PC-3 (cell line): ENCODE results near the gene RCOR1. TPM values are rescaled to one million over a fixed set of nuclear protein-coding genes. Genes with fewer than 3 reads are reported as not detected.

ENCODE experiments used
- ATAC-seq: fragments of 200-7000 bp; cut with Tn5 transposase; 2 replicates; pipeline ENCODE4 v1.9.1; 2020; ENCODE audit warnings: mild to moderate bottlenecking, moderate library complexity
- BruUV-seq: library from RNA; stranded (reverse); fragments of 400-500 nt; replicated peaks from 2 replicates; lab custom pipeline; 2021; lab: Mats Ljungman, UMichigan
- CTCF ChIA-PET: fragments of 300-600 bp; sonication (Branson Sonifier 250); formaldehyde crosslinking; loops from one replicate; lab custom pipeline; 2022; ENCODE audit warnings: antibody characterized with exemption; lab: Charles Lee
- POLR2A ChIA-PET: fragments of 300-600 bp; sonication (Branson Sonifier 250); formaldehyde crosslinking; loops from one replicate; lab custom pipeline; 2022; ENCODE audit warnings: antibody characterized with exemption; ENCODE audit not compliant: unreplicated experiment; lab: Charles Lee
- DNase-seq: peaks from one replicate; pipeline ENCODE4 v3.0.0-alpha.2; 2015
- H2AFZ ChIP-seq: fragments of 300-600 bp; sonication (generic); 2 replicates; pipeline ENCODE4 v1.6.0; 2016; ENCODE audit warnings: antibody characterized with exemption, low read length
- H3F3A ChIP-seq: fragments of 300-600 bp; sonication (generic); one replicate; pipeline ENCODE4 v1.6.0; 2017; ENCODE audit warnings: antibody characterized with exemption, low read length, control low read depth, mild to moderate bottlenecking; ENCODE audit not compliant: unreplicated experiment
- H3K27ac ChIP-seq: fragments of 300-600 bp; sonication (generic); 2 replicates; pipeline ENCODE4 v1.5.1; 2016; ENCODE audit warnings: mild to moderate bottlenecking, low read length
- H3K27me3 ChIP-seq: fragments of 300-600 bp; sonication (generic); 2 replicates; pipeline ENCODE4 v1.6.1; 2016; ENCODE audit warnings: low read length, mixed read lengths
- H3K36me3 ChIP-seq: fragments of 300-600 bp; sonication (generic); 2 replicates; pipeline ENCODE4 v1.6.1; 2016; ENCODE audit warnings: low read depth, mixed run types, low read length, mixed read lengths
- H3K4me1 ChIP-seq: fragments of 300-600 bp; sonication (generic); 2 replicates; pipeline ENCODE4 v1.5.1; 2016; ENCODE audit warnings: low read length; ENCODE audit not compliant: insufficient read depth
- H3K4me2 ChIP-seq: fragments of 300-600 bp; sonication (generic); 2 replicates; pipeline ENCODE4 v1.6.0; 2016; ENCODE audit warnings: low read length
- H3K4me3 ChIP-seq: fragments of 300-600 bp; sonication (generic); 2 replicates; pipeline ENCODE4 v1.5.1; 2016; ENCODE audit warnings: mild to moderate bottlenecking, low read length, mixed read lengths
- H3K79me2 ChIP-seq: fragments of 300-600 bp; sonication (generic); 2 replicates; pipeline ENCODE4 v1.6.1; 2017; ENCODE audit warnings: low read length, mixed read lengths
- H3K9ac ChIP-seq: fragments of 300-600 bp; sonication (generic); 2 replicates; pipeline ENCODE4 v1.6.0; 2016; ENCODE audit warnings: mild to moderate bottlenecking, low read length
- H3K9me2 ChIP-seq: fragments of 300-600 bp; sonication (generic); replicated peaks from 2 replicates; pipeline ENCODE4 v1.6.1; 2016; ENCODE audit warnings: mixed run types, low read length, mixed read lengths
- H3K9me3 ChIP-seq: fragments of 300-600 bp; sonication (generic); 2 replicates; pipeline ENCODE4 v1.6.1; 2016; ENCODE audit warnings: low read length, mixed read lengths
- H4K20me1 ChIP-seq: fragments of 300-600 bp; sonication (generic); 2 replicates; pipeline ENCODE4 v1.6.1; 2016; ENCODE audit warnings: low read length, mixed read lengths
- CTCF ChIP-seq: fragments of 300-600 bp; sonication (generic); conservative IDR thresholded peaks from 2 replicates; pipeline ENCODE4 v1.5.1; 2017; ENCODE audit warnings: antibody characterized with exemption, low read depth, mild to moderate bottlenecking, low read length
- EZH2 ChIP-seq: fragments of 300-600 bp; sonication (generic); IDR thresholded peaks from one replicate; pipeline ENCODE4 v1.6.1; 2017; ENCODE audit warnings: antibody characterized with exemption, mild to moderate bottlenecking, low read length; ENCODE audit not compliant: unreplicated experiment
- EZH2phosphoT487 ChIP-seq: fragments of 300-600 bp; sonication (generic); IDR thresholded peaks from 2 replicates; pipeline ENCODE4 v1.6.1; 2018; ENCODE audit warnings: mild to moderate bottlenecking, antibody characterized with exemption, low read length, borderline replicate concordance
- intact Hi-C: fragments of 100-400 bp; cut with micrococcal nuclease; formaldehyde crosslinking; loops from 2 replicates; pipeline ENCODE4 v1.9.0; 2023
- total RNA-seq: library from RNA; depleted of rRNA; stranded (reverse); fragments of >200 nt; gene quantifications from 2 replicates; pipeline ENCODE4 v1.2.3, GENCODE V29; 2014

Gene RCOR1
- total RNA-seq, 1 experiment from 2014 or later: 22.2 TPM

DNA sequence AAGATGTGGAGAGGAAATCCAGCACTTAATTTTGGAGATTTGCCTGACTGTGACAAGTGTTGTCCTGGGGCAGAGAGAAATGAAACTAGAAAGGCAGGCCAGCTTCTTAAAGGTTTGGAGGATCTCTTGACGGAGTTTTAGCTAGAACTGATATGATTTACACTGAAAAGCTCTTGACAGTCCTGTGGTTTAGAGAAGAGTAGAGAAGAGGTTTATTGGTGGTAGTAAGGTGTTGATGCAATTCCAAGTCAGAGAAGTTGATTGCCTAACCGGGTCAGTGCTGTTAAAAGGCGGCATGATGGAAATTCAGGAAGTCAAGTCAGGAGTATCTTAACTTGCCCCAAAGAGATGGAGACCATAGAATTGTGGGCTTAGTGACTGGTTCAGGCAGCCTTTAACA, 95.8 kb downstream of the RCOR1 start:
- intact Hi-C loops: no loop called here
- H3K36me3 ChIP-seq: peaks cover 4% of the 10 kb centered on the region; the same call in 1 of the 2 replicates
- H3K27ac ChIP-seq: no peak overlapping the region
- H3F3A ChIP-seq: peaks cover 7% of the 10 kb centered on the region
- no peak for DNase-seq
- peaks cover 90% of the 10 kb centered on the region for H3K79me2 ChIP-seq
- BruUV-seq: no TSS peak
- peaks cover 22% of the 10 kb centered on the region for H3K4me1 ChIP-seq
- no peak overlapping the region for H3K9ac ChIP-seq
- H3K27me3 ChIP-seq: no peaks in the 10 kb centered on the region
- POLR2A ChIA-PET: no interaction called here
- CTCF ChIA-PET: no interaction called here
- no peaks in the 10 kb centered on the region for H3K9me2 ChIP-seq
- no peak overlapping the region for H2AFZ ChIP-seq
- ATAC-seq: no peak
- TF ChIP-seq EZH2phosphoT487 (no peak), CTCF (no peak), EZH2 (no peak)
- no peaks in the 10 kb centered on the region for H3K9me3 ChIP-seq
- peaks cover 33% of the 10 kb centered on the region; the same call in 1 of the 2 replicates for H4K20me1 ChIP-seq
- no peak overlapping the region for H3K4me3 ChIP-seq
- H3K4me2 ChIP-seq: no peak overlapping the region

- no peaks in the 10 kb centered on the region for H3K36me3 ChIP-seq
- no peaks in the 10 kb centered on the region for H3K9me2 ChIP-seq
- H4K20me1 ChIP-seq: peaks cover 40% of the 10 kb centered on the region; the same call in 1 of the 2 replicates
- ATAC-seq (no peak), DNase-seq (peak; percentile 19)
- no peak overlapping the region for H3K4me3 ChIP-seq
- no peak overlapping the region for H3K4me2 ChIP-seq
- POLR2A ChIA-PET: no interaction called here
- H3K4me1 ChIP-seq: peaks cover 22% of the 10 kb centered on the region
- H2AFZ ChIP-seq: no peak overlapping the region
- H3F3A ChIP-seq: peaks cover 7% of the 10 kb centered on the region
- no peak overlapping the region for H3K9ac ChIP-seq
- no peaks in the 10 kb centered on the region for H3K9me3 ChIP-seq
- no TSS peak for BruUV-seq
- no peaks in the 10 kb centered on the region for H3K27me3 ChIP-seq
- H3K79me2 ChIP-seq: peaks cover 94% of the 10 kb centered on the region
- CTCF ChIA-PET: no interaction called here
- TF ChIP-seq EZH2phosphoT487 (no peak), EZH2 (no peak), CTCF (no peak)
- no peak overlapping the region for H3K27ac ChIP-seq
- intact Hi-C loops: loop anchor here (5.0 kb wide), 1 partner anchor 98 kb away; the partner anchor contains the start of gene RCOR1
Measured at GRCh38 chr14:102690509-102691286, 98.2 kb downstream of the RCOR1 start.

GRCh38 chr14:102691763-102692162, 99.3 kb downstream of the RCOR1 start:
- peaks cover 95% of the 10 kb centered on the region for H3K79me2 ChIP-seq
- no peaks in the 10 kb centered on the region for H3K36me3 ChIP-seq
- H3K9me3 ChIP-seq: no peaks in the 10 kb centered on the region
- peak overlapping the region; percentile 2; the same call in 1 of the 2 replicates for H3K4me2 ChIP-seq
- POLR2A ChIA-PET: no interaction called here
- H3K27me3 ChIP-seq: no peaks in the 10 kb centered on the region
- no peak overlapping the region for H2AFZ ChIP-seq
- intact Hi-C loops: loop anchor here (5.0 kb wide), 1 partner anchor 99 kb away; the partner anchor contains the start of gene RCOR1
- peak; percentile 71 for DNase-seq
- no peak overlapping the region for H3K9ac ChIP-seq
- H3K4me1 ChIP-seq: peaks cover 32% of the 10 kb centered on the region
- no peak overlapping the region for H3K4me3 ChIP-seq
- no TSS peak for BruUV-seq
- no peaks in the 10 kb centered on the region for H3K9me2 ChIP-seq
- CTCF ChIA-PET: no interaction called here
- peaks cover 43% of the 10 kb centered on the region; the same call in 1 of the 2 replicates for H4K20me1 ChIP-seq
- no peak overlapping the region for H3K27ac ChIP-seq
- peak; percentile 36 for ATAC-seq
- no peak for TF ChIP-seq EZH2phosphoT487
- TF ChIP-seq CTCF: no peak
- TF ChIP-seq EZH2: no peak
- H3F3A ChIP-seq: peaks cover 7% of the 10 kb centered on the region
